ENCODE data around the gene MRPL18. TPM values are rescaled to one million over a fixed set of nuclear protein-coding genes. Genes with fewer than 3 reads are reported as not detected.

Gene MRPL18
- total RNA-seq, 1 donor from 2014 or later, result 64.6 TPM

GRCh38 chr6:159826968-159827647, 36.8 kb downstream of the MRPL18 start:
- no peak overlapping the region for H3K27ac ChIP-seq (ENCODE audit: low read depth, low read length)
- FAIRE-seq (no peak), DNase-seq (ENCODE audit: low read depth) (no peak)
- no peaks in the 10 kb centered on the region for H3K79me2 ChIP-seq (ENCODE audit: insufficient read depth, low read length)
- H4K20me1 ChIP-seq (ENCODE audit: insufficient read depth, low read length), result no peaks in the 10 kb centered on the region
- Mint-ChIP-seq H3K36me3 (ENCODE audit: low read depth, unreplicated experiment) (peaks cover 10% of the 10 kb centered on the region), H3K4me1 (ENCODE audit: low read depth, unreplicated experiment) (no peaks in the 10 kb centered on the region), H3K9me3 (ENCODE audit: unreplicated experiment) (peaks cover 4% of the 10 kb centered on the region), H3K4me3 (ENCODE audit: unreplicated experiment) (no peak overlapping the region), H3K27me3 (ENCODE audit: low read depth, unreplicated experiment) (peaks cover 32% of the 10 kb centered on the region), H3K27ac (ENCODE audit: unreplicated experiment) (no peak overlapping the region)
- TF ChIP-seq CTCF (IDR thresholded peaks at IDR 0.05; ENCODE audit: insufficient read depth, low read depth, low read length) (no peak), EZH2 (IDR thresholded peaks at IDR 0.05; ENCODE audit: insufficient read depth, low read length) (no peak)
- no peak overlapping the region for H3K4me3 ChIP-seq (ENCODE audit: insufficient read depth, low read depth, low read length)
- H3K27me3 ChIP-seq (ENCODE audit: insufficient read depth, low read length), result no peaks in the 10 kb centered on the region
- no peak overlapping the region for H3K4me2 ChIP-seq (ENCODE audit: low read length)
- H3K9ac ChIP-seq (ENCODE audit: low read length), result no peak overlapping the region
- no peaks in the 10 kb centered on the region for H3K9me3 ChIP-seq (ENCODE audit: insufficient read depth, low read depth, low read length)
- no peak overlapping the region for H2AFZ ChIP-seq (ENCODE audit: low read depth, low read length)
- H3K36me3 ChIP-seq (ENCODE audit: insufficient read depth, low read length), result no peaks in the 10 kb centered on the region
- H3K4me1 ChIP-seq (ENCODE audit: insufficient read depth, low read length), result no peaks in the 10 kb centered on the region

- no peaks in the 10 kb centered on the region for H4K20me1 ChIP-seq (ENCODE audit: insufficient read depth, low read length)
These were observed 37.8 kb downstream of the MRPL18 start for GRCh38 chr6:159828074-159828473.

More at GRCh38 chr6:159828074-159828473, 37.8 kb downstream of the MRPL18 start:
- no peaks in the 10 kb centered on the region for H3K4me1 ChIP-seq (ENCODE audit: insufficient read depth, low read length)
- Mint-ChIP-seq H3K27ac (ENCODE audit: unreplicated experiment) (no peak overlapping the region), H3K27me3 (ENCODE audit: low read depth, unreplicated experiment) (peaks cover 23% of the 10 kb centered on the region), H3K4me1 (ENCODE audit: low read depth, unreplicated experiment) (no peaks in the 10 kb centered on the region), H3K9me3 (ENCODE audit: unreplicated experiment) (peaks cover 4% of the 10 kb centered on the region), H3K36me3 (ENCODE audit: low read depth, unreplicated experiment) (peaks cover 7% of the 10 kb centered on the region), H3K4me3 (ENCODE audit: unreplicated experiment) (no peak overlapping the region)
- no peaks in the 10 kb centered on the region for H3K9me3 ChIP-seq (ENCODE audit: insufficient read depth, low read depth, low read length)
- FAIRE-seq (no peak), DNase-seq (ENCODE audit: low read depth) (peak; percentile 4)
- H3K27me3 ChIP-seq (ENCODE audit: insufficient read depth, low read length), result no peaks in the 10 kb centered on the region
- no peaks in the 10 kb centered on the region for H3K79me2 ChIP-seq (ENCODE audit: insufficient read depth, low read length)
- H3K36me3 ChIP-seq (ENCODE audit: insufficient read depth, low read length), result no peaks in the 10 kb centered on the region
- no peak overlapping the region for H3K4me2 ChIP-seq (ENCODE audit: low read length)
- no peak overlapping the region for H2AFZ ChIP-seq (ENCODE audit: low read depth, low read length)
- TF ChIP-seq CTCF (IDR thresholded peaks at IDR 0.05; ENCODE audit: insufficient read depth, low read depth, low read length) (no peak), EZH2 (IDR thresholded peaks at IDR 0.05; ENCODE audit: insufficient read depth, low read length) (no peak)
- no peak overlapping the region for H3K9ac ChIP-seq (ENCODE audit: low read length)
- H3K4me3 ChIP-seq (ENCODE audit: insufficient read depth, low read depth, low read length), result no peak overlapping the region
- H3K27ac ChIP-seq (ENCODE audit: low read depth, low read length), result no peak overlapping the region

Measured in astrocyte (in vitro differentiated cells and primary cell).